ENCODE data around the gene HOXB4. TPM values are rescaled to one million over a fixed set of nuclear protein-coding genes. Genes with fewer than 3 reads are reported as not detected.

The HOXB4 gene
- total RNA-seq, 1 experiment from 2014 or later: not detected

- H3K36me3 Mint-ChIP-seq (ENCODE audit: insufficient read depth in 1 of 3, low read depth in 3 of 3): no peaks in the 10 kb centered on the region; a peak in 1 of 7 replicates
- Histone ChIP-seq H2BK120ac (ENCODE audit: low read depth, low read length, poor library complexity, severe bottlenecking) (no peak overlapping the region), H3K4me1 (ENCODE audit: insufficient read depth, low read length) (no peaks in the 10 kb centered on the region), H4K91ac (ENCODE audit: insufficient read length, low read depth, low read length) (no peak overlapping the region), H2AFZ (ENCODE audit: low read length) (no peak overlapping the region), H3K4ac (ENCODE audit: low read depth, low read length) (no peak overlapping the region), H3K27me3 (ENCODE audit: insufficient read depth, low read length) (peaks cover 95% of the 10 kb centered on the region), H3T11ph (ENCODE audit: low read length) (no peak overlapping the region), H3K56ac (ENCODE audit: insufficient read length, low read depth, low read length) (no peak overlapping the region), H3K4me2 (ENCODE audit: insufficient read depth, insufficient read length, low read length) (no peak overlapping the region), H2BK5ac (ENCODE audit: insufficient read length, low read length) (no peak overlapping the region), H4K20me1 (ENCODE audit: control insufficient read depth, insufficient read depth, insufficient read length) (no peaks in the 10 kb centered on the region), H2BK20ac (ENCODE audit: low read depth, low read length, poor library complexity, severe bottlenecking) (no peak overlapping the region), H3K14ac (ENCODE audit: insufficient read depth, low read length) (no peak overlapping the region), H3K9ac (ENCODE audit: extremely low read depth, insufficient read length, low read length) (no peak overlapping the region), H4K5ac (ENCODE audit: insufficient read length, low read depth, low read length) (no peak overlapping the region), H4K8ac (replicated peaks; ENCODE audit: insufficient read length, low read depth, low read length) (no peak overlapping the region), H3K79me2 (ENCODE audit: insufficient read depth, low read length) (no peaks in the 10 kb centered on the region), H3K27ac (ENCODE audit: insufficient read length, low read depth, low read length) (no peak overlapping the region), H3K23ac (ENCODE audit: insufficient read length, low read depth, low read length) (no peak overlapping the region), H3K9me3 (ENCODE audit: control insufficient read depth, low read depth, low read length) (no peaks in the 10 kb centered on the region), H3K23me2 (ENCODE audit: insufficient read length, low read depth, low read length, poor library complexity, severe bottlenecking) (peaks cover 5% of the 10 kb centered on the region), H2BK12ac (ENCODE audit: insufficient read length, low read depth, low read length) (no peak overlapping the region), H3K18ac (ENCODE audit: insufficient read length, low read depth, low read length) (no peak overlapping the region), H2AK5ac (ENCODE audit: insufficient read length, low read length) (no peak overlapping the region), H2BK15ac (ENCODE audit: low read depth, low read length) (no peak overlapping the region), H3K79me1 (ENCODE audit: insufficient read depth, low read depth, low read length, poor library complexity, severe bottlenecking) (no peaks in the 10 kb centered on the region)
- peaks cover 12 to 26% of the 10 kb centered on the region in 2 experiments for H3K4me1 Mint-ChIP-seq
- WGBS (ENCODE audit: extremely low coverage, insufficient read length, low lambda C conversion rate): no CpG with 5 or more reads among the region's 15 CpGs
- H3K27me3 Mint-ChIP-seq (ENCODE audit: low read depth): peaks cover 100% of the 10 kb centered on the region
- DNase-seq: no peak
- peak overlapping the region in 1 of 2 experiments; percentile 3; a peak in 1 of 5 replicates for H3K4me3 Mint-ChIP-seq
- TF ChIP-seq CTCF (conservative IDR thresholded peaks at IDR 0.05): no peak
- H3K27ac Mint-ChIP-seq: no peak overlapping the region
- H3K9me3 Mint-ChIP-seq: peaks cover 9 to 27% of the 10 kb centered on the region in 2 experiments
These were observed 34.3 kb upstream of the HOXB4 start for GRCh38 chr17:48612456-48612853.

Measured in H9 (cell line).